NOMO-1 (cell line): ENCODE data around the gene DHX35.

Experiments used
- DNase-seq, 2 experiments: peaks; one replicate each; lab custom pipeline; 2025; ENCODE audit not compliant: unreplicated experiment in 2 of 2; lab: John Stamatoyannopoulos, UW

DHX35 gene

GRCh38 chr20:38962044-38962927 lies at the start of gene DHX35:
DHX35 (plus strand) TSS chr20:38962344; CDS start chr20:38962368, 24 bp downstream.
- DNase-seq, result peak; percentile 95 to 98

- DNase-seq, result no peak
These were observed 46.8 kb upstream of the DHX35 start for GRCh38 chr20:38915355-38915754.

- no peak for DNase-seq
These were observed 44.5 kb upstream of the DHX35 start for GRCh38 chr20:38917657-38918056.

- no peak for DNase-seq
These were observed 44.0 kb upstream of the DHX35 start for GRCh38 chr20:38918172-38918571.

- no peak for DNase-seq
These were observed 42.5 kb upstream of the DHX35 start for GRCh38 chr20:38919683-38920082.

GRCh38 chr20:38920411-38920810 lies 41.7 kb upstream of the DHX35 start:
- DNase-seq, result no peak

- DNase-seq, result no peak
These were observed 41.3 kb upstream of the DHX35 start for GRCh38 chr20:38920851-38921250.

GRCh38 chr20:38924718-38925117 lies 37.4 kb upstream of the DHX35 start:
- DNase-seq, result no peak

GRCh38 chr20:38926142-38926933 lies 35.8 kb upstream of the DHX35 start, which contains the start of gene FAM83D:
FAM83D (plus strand) TSS chr20:38926417; CDS start chr20:38926443, 26 bp downstream.
- DNase-seq, result peak; percentile 98

- no peak for DNase-seq
These were observed 35.1 kb upstream of the DHX35 start for GRCh38 chr20:38926934-38927616.

GRCh38 chr20:38927902-38928578 lies 34.1 kb upstream of the DHX35 start:
- DNase-seq, result peak; percentile 4 to 12

- no peak for DNase-seq
These were observed 31.9 kb upstream of the DHX35 start for GRCh38 chr20:38930242-38930569.

GRCh38 chr20:38931984-38932383 lies 30.2 kb upstream of the DHX35 start:
- DNase-seq, result no peak

GRCh38 chr20:38932457-38933120 lies 29.6 kb upstream of the DHX35 start:
- DNase-seq, result no peak

GRCh38 chr20:38934530-38934929 lies 27.6 kb upstream of the DHX35 start:
- no peak for DNase-seq

- no peak for DNase-seq
These were observed 26.9 kb upstream of the DHX35 start for GRCh38 chr20:38935285-38935684.

GRCh38 chr20:38935967-38936407 lies 26.2 kb upstream of the DHX35 start:
- DNase-seq, result no peak

- no peak for DNase-seq
These were observed 25.1 kb upstream of the DHX35 start for GRCh38 chr20:38937000-38937399.

- DNase-seq, result no peak
These were observed 24.1 kb upstream of the DHX35 start for GRCh38 chr20:38937978-38938473.

- DNase-seq, result no peak
These were observed 22.5 kb upstream of the DHX35 start for GRCh38 chr20:38939686-38940085.
